Erythroblast (primary cell): ENCODE data around the gene PPFIBP1.
"Not testable (repeated sequence)": the region's sequence is repeated elsewhere in the genome, so short reads cannot be mapped to it uniquely, and the experiment has no call there.

Experiments used
- DNase-seq, 2 experiments: peaks; one replicate each; lab custom pipeline; 2025; lab: John Stamatoyannopoulos, UW
- GATA1 ChIP-seq: IDR thresholded peaks from 2 replicates; pipeline ENCODE4 v1.6.1; 2011; ENCODE audit warnings: low read depth, mild to moderate bottlenecking, control low read depth, low read length, moderate library complexity
- POLR2A ChIP-seq: IDR thresholded peaks from 2 replicates; pipeline ENCODE4 v1.6.1; 2011; ENCODE audit warnings: mild to moderate bottlenecking, low read length

PPFIBP1 gene

DNA sequence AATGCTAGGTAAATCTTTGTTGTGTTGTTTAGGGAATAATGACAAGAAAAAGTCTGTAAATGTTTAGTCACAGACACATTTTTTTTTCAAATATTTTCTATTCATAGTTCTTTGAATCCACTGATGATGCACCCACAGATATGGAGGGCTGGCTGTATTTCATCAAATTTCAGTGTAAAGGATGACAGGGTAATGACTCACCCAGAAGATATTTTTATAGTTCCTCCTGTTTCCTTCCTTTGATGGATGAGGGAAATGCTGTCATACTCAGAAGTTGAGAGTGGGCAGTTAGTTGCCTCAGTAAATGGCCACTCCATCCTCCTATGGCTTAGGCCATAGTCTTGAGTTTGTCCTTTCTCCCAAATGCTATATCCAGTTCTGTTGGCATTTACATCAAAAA lies 95.3 kb downstream of the PPFIBP1 start:
- peak in 1 of 2 experiments; percentile 18 for DNase-seq
- TF ChIP-seq GATA1 (no peak), POLR2A (no peak)

DNA sequence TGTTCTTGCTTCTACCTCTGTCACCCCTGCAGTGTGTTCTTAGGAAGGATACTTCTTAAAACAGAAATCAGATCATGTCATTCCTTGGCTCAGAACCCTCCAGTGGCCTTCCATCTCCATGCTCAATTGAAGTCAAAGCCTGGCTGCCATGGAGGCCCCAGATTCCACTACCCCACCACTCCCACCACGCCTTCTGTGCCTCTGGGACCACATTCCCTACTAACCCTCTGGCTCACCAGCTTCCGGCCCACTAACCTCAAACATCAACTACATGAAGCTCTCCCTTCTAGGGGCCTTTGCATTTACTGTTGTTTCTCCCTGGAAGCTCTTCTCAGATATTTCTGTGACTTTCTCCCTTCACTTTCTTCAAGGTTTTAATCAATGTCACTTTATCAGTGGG lies 96.1 kb downstream of the PPFIBP1 start:
- no peak for TF ChIP-seq GATA1
- TF ChIP-seq POLR2A: no peak
- DNase-seq: no peak

DNA sequence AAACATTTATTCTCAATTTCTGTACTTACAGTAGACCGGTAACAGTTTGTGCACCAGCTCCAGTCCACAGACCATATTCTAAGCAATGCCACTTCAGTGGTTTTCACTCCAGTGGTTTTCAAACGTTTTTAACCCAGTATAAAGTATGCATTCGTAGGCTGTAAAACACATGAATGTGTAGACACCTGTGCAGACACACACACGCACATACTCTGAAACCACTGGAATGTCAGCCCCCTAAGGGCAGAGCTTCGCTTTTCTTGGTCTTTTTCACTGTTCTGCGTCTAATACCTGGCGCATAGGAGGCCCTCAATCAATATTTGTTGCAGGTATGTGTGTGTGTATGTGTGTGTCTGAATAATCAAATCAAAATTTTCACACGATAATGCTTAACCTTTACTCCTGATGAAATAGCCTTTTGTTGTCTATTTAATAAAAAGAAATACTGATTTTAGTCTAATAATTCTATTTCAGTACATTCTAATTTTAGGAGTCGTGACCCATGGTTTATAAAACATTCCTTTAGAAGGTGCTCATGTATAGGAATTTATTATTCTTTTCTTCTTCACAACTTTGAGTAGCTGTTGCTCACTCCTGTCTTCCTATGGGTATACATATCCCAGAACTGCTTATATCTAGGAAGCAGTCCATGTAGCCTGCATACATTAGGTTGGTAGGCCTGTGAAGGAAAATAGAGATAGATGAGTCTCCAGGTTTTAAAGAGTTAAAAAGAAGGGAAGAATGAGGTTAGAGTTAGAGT lies 98.6 kb downstream of the PPFIBP1 start:
- TF ChIP-seq GATA1 (no peak), POLR2A (no peak)
- no peak for DNase-seq

DNA sequence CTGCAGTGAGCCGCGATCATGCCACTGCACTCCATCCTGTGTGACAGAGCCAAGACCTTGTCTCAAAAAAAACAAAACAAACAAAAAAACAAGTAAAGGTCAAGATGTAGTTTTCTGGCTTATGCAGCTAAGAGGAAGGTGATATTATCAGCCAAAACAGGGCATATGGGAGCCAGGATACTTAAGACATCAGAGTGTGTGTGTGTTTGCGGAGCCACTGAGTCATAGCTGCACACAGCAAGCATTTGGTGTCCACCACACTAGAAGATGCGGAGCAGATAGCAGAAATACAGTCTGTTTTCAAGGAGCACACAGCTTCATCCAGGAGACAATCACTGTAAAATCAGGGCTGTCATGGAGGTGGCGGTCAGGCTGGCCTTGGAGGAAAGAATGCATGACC lies 99.6 kb downstream of the PPFIBP1 start:
- TF ChIP-seq POLR2A: no peak
- no peak for TF ChIP-seq GATA1

DNA sequence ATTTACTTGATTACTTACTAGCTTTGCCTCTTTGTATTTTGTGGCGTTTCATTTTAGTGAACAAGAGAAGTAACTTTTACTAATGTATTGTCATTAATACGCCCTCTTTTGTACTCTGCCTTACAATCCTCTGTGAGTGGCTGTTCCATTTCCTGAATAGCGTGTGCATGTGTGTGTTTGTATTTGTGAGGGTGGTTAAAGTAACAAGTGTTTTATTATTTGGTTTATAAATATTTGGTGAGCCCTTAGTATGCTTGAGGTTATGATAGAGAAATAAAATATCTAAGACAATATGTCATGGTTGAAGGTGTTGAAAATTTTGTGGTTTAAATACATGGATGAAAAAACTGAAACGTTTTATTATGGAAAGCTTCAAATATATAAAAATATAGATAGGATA lies 100.6 kb downstream of the PPFIBP1 start:
- DNase-seq: no peak
- TF ChIP-seq POLR2A: no peak
- no peak for TF ChIP-seq GATA1

More for the DNA sequence above, 99.6 kb downstream of the PPFIBP1 start:
- DNase-seq: no peak

DNA sequence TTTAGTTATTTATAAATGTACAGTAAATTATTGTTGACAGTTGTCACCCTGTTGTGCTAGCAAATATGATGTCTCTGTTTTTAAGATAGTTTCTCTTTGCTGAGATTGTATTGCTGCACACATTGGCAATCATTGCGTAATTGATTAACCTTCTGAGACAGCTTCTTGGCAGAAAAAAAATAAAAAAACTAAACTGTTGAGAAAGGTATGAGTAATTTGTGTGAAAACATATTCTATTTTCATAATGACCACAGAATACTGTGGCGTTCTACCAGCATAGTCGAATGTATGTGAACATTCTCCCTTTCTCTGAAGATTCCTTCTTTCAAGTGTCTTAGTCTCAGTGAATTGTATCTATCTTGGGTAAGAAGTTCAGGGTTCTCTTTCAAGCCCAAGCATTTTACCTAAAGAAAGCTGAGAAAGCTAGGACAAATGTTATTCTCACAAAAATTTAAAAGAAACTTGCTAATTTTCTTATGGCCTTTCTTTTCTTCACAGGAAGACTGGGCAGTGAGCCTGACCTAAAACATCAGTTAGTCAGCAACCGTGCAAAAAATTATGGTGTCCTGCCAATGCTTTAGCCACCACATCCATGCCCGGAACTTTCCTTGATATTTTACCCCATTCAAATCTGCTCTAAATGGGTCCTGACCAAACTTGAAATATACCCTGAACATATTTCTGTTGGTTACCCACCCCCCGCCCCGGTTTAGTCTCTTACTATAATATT lies 103.3 kb downstream of the PPFIBP1 start:
- TF ChIP-seq GATA1 (no peak), POLR2A (no peak)
- DNase-seq: no peak

DNA sequence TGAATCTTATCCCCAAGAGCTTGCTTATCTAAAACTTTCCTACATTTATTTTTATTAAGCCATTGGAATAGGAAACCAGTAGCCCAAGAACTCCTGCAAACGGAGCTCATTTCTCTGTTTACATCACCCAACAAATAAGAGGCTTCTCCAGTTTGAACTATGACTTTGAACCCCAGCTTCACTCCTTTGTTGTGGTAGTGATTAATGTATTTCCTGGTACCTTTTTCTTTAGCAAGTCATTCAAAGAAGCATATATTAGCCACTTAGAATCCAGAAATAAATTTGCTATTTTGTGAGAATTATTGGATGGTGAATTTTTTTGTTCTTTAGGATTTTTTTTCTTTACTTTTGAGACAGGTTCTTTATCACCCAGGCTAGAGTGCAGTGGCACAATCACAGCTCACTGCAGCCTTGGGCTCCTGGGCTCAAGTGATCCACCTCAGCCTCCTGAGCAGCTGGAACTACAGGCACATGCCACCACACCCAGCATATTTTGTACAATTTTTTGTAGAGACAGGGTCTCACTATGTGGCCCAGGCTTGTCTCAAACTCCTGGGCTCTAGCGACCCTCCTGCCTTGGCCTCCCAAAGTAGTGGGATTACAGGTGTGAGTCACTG lies 104.0 kb downstream of the PPFIBP1 start:
- not testable (repeated sequence) for DNase-seq

DNA sequence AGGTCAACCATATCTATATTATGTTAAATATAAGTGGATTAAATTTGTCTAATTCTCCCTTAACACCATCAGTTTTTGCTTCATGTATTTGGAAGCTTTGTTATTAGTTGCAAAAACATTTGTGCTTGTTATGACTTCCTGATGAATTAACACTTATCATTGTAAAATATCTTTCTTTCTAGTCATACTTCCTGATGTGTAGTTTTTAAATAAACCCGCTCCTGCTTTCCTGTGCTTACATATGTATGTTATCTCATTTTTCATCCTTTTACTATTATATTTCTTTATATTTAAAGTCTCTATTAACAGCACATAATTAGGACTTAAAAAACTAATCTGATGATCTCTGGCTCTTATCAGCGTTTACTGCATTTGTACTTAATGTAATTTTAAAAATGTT lies 106.2 kb downstream of the PPFIBP1 start:
- DNase-seq: not testable (repeated sequence)

DNA sequence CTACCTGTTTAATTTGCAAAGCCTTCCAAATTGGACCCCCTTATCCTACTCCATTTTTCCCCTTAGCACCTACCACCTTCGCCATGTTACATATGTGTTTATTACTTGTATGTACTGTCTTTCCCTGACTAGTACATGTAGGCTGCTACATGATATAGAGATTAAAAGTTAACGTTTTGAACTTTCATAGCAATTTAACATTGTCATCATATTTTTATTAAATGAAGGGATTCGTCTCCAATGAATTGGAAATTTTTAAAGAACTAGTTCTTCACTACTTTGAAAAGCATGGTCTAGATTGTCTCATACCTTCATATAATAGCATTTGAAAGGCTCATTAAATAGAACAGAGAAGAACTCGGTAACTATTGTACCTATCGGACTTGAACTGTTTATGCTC lies 107.4 kb downstream of the PPFIBP1 start:
- DNase-seq: no peak

DNA sequence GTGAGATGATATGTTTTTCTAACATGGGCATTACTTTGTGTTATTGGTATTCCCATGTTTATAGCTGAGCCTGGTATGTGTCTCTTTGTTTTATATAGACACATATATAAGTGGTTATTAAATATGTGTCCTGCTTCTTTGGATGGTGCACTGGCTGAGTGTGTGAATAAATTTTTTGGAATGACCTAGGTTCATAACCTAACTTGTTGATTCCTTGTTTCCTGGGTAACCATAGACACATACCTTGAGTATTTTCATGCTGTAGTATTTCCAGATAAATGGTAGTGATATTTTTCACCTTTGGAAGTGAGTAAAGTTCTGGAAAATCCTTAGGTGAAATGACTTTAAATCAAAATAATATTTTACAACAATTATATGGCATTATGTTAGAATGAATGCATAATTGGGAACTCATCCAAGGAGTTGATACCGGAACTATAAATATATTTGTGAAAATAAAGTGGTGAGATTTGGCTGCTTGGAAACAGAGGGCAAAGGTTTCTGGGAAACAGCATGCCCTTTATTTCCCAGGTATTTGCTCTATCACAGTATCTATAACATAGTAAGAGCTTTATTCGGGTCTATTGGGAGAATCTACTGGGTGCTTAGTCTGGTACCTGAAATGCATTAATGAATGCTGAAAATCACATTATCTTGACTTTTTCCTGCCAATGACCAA lies 107.9 kb downstream of the PPFIBP1 start:
- no peak for DNase-seq
- TF ChIP-seq GATA1 (no peak), POLR2A (no peak)

More for the DNA sequence above, 107.4 kb downstream of the PPFIBP1 start:
- TF ChIP-seq POLR2A: no peak
- no peak for TF ChIP-seq GATA1

DNA sequence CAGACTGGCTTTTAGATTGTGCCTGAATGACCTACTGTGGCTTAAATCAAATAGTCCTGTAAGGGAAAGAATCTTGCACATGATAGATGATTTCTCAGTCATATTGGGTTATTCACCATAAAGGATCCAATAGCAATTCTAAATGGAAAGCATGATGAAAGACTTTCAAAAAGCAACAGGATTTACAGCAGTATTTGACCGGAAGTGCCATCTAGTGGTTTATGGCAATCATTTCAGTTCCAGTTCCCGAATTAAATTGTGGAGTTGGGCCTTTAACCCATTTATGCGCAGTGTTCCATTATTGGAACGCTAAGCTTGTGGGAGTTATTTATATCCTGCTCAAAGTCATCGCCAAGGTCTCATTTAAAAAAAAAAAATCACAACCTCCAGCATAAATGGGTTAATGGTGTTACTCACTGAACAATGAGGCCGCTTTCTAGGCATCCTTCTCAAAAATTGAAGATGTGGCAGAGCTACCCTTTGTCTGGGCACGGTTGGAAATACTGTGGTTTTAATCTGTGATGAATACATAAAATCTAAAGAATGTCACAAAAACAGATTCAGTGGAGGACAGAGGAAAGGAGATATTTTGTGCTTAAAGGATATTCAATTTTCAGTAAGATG lies 111.5 kb downstream of the PPFIBP1 start:
- TF ChIP-seq POLR2A: no peak
- no peak for TF ChIP-seq GATA1
- DNase-seq: peak; percentile 19 to 36

DNA sequence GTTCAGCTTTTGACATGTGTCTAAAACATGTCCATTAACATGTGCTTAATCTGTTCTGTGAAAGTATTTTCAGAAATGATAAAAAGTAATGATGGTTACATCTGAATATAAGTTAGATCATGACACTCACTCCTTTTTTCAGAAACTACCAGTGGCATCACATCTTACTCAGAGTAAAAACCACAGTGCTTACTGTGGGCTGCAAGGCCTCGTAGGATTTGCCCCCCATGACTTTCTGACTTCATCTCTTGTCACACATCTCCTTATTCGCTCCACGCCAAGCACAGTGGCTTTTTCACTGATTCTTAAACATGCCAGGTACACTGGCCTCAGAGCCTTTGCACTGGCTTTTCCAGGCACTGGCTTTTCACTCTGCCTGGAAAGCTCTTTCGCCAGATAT lies 112.6 kb downstream of the PPFIBP1 start:
- not testable (repeated sequence) for DNase-seq

DNA sequence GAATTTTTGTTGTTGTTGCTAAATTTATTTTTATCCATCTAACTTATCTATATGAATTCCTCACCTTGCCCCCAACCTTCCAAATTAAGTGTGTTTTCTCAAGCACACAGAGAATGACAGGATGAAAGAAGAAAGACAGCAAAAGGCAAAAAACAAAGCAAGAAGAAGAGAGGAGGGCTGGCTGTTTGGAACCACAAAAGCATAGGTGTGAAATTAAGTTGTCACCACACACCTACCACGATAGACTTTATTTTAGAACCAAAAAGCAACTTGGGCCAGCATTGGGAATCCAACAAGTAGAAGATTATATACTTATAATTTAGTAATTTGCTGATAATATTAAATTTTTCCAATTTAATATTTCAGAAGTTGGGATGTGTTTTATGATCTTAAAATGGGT lies 113.5 kb downstream of the PPFIBP1 start:
- TF ChIP-seq GATA1 (no peak), POLR2A (no peak)
- no peak for DNase-seq

DNA sequence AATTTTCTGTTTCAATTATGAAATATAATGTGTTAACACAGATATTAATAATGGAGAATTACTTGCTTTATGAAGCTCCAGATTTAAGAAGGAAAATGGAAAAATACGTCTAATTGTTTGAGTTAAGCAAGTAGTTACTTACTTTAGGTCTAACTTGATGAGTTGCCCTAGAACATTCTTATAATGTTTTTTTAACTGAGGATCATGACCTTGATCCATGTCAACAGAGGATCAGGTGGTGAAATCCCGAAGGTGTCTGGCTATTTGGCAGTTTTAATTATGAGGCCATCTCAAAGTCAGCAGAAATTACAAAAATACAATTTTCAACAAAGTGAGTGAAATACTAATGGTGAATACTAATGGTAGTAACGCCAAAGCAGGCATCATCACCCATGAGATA lies 115.3 kb downstream of the PPFIBP1 start:
- no peak for DNase-seq
- no peak for TF ChIP-seq POLR2A
- no peak for TF ChIP-seq GATA1

DNA sequence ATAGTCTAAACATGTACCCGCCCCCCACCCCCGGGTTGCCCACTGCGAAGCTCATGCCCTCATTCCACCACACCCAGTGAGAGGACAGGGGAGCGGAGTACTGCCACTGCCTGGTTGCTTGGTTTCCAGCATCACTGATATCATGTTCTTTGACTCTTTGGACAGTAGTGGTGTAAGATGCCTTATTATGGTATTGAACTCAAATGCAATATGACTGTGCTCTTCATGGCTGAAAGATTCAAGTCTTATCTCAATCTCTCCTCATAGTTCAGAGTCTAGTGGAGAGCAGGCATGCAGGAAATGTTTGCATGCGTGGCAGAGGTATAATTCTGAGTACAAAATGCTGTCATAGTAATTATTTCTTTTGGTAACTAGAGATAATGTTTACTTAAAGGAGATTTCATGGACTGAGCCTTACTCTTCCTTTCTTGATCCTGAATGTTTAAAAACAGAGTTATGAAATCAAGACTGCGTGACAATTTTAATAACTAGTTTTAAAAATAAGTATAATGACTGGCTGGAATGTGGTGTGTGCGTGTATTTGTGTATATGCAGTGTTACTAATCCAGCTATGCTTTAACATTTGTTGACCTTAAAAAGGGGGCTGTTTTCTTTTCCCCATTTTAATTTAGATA lies 116.7 kb downstream of the PPFIBP1 start:
- DNase-seq: not testable (repeated sequence)

DNA sequence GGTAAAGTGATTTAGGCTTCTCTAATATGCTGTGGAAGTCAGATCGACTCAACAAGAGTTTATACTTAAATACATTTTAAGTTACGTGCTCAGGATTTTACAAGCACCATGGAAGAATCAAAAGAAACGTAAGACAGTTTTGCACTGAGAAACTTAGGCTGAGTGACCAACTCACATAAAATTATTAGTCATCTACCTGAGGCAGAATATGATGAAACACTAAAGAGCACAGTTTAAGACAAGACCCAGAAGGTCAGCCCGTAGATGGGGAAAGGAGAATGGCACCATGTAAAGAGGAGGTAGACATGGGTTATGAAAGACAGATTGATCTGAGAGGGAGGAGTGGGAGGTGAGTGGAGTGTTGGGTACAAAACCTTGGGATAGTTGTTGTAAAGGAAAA lies 118.4 kb downstream of the PPFIBP1 start:
- not testable (repeated sequence) for DNase-seq

DNA sequence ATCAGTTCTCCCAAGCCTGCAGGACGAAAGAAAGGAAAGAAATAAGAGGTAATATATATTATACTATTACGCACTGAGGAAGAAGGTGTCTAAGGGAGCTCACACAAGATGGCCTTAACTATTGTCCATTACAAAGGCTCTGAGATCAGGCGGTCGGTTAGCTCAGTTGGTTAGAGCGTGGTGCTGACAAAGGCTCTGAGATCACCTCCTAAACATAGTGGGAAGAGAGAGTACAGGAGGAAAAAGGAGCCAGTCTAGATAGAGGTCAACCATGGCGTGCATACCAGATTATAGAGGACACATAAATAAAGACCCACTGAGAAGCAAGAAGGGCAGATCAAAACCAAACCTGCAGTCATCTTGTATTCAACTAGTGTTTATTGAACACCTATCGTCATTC lies 118.9 kb downstream of the PPFIBP1 start:
- not testable (repeated sequence) for DNase-seq
